ENCODE results near the gene NMNAT3. TPM values are rescaled to one million over a fixed set of nuclear protein-coding genes. Genes with fewer than 3 reads are reported as not detected.

NMNAT3 gene
- polyA plus RNA-seq, 1 donor (not counting 4 experiments of a cell fraction or from before 2014, with no cell fraction given): 1.6 TPM

DNA sequence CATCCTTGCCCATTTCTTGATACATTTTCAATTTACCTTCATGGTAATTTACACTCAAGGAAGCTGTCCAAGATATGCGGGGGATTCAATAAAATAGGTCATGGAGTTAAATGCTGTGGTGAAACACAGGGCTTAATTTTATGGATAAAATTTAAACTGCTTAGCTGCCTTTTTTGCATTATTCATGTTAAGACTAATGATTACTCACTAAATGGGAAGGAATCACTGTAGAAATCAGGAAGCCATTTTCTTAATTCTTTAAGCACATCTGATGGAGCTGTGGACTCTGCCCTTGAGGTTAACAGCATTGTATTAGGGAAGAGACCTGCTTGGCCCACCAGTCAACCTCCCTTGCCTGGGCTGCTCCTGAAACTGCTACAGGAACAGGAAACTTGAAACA lies 75.8 kb downstream of the NMNAT3 start:
- no peaks in the 10 kb centered on the region for H3K36me3 ChIP-seq (ENCODE audit: control insufficient read depth in 2 of 2, extremely low read depth in 1 of 2, insufficient read depth in 2 of 2, low read length in 2 of 2)
- H3K9me1 ChIP-seq (ENCODE audit: control insufficient read depth, extremely low read depth, insufficient read depth, low read length): no peaks in the 10 kb centered on the region
- no peaks in the 10 kb centered on the region for H4K20me1 ChIP-seq (ENCODE audit: control insufficient read depth, extremely low read depth, insufficient read depth, low read length)
- peak overlapping the region; percentile 50 for H2AFZ ChIP-seq (ENCODE audit: control insufficient read depth, low read length)
- peak overlapping the region; percentile 95 for H3K27ac ChIP-seq (ENCODE audit: control insufficient read depth, insufficient read depth, low read length)
- no peak for TF ChIP-seq EZH2 (IDR thresholded peaks at IDR 0.05; ENCODE audit: low read length)
- H3K9ac ChIP-seq (ENCODE audit: control insufficient read depth, extremely low read depth, insufficient read depth, low read length): peak overlapping the region; percentile 68
- FAIRE-seq (no peak), DNase-seq (ENCODE audit: low read depth, low spot score) (no peak)
- no peaks in the 10 kb centered on the region for H3K9me3 ChIP-seq (ENCODE audit: control insufficient read depth, low read depth, low read length)
- H3K79me2 ChIP-seq (ENCODE audit: control insufficient read depth, insufficient read depth, low read length): no peaks in the 10 kb centered on the region
- peak overlapping the region in 2 of 3 experiments; percentile 3 to 23 for H3K4me3 ChIP-seq (ENCODE audit: control insufficient read depth in 2 of 3, extremely low read depth in 1 of 3, insufficient read depth in 2 of 3, low read depth in 1 of 3, low read length in 3 of 3)
- dilution Hi-C loops (cut with MboI; ENCODE audit: extremely low pct_ligation_motif_present, low sequenced_read_pairs): no loop called here
- H3K4me1 ChIP-seq (ENCODE audit: control insufficient read depth, extremely low read depth, insufficient read depth, low read length): peaks cover 21% of the 10 kb centered on the region
- no peaks in the 10 kb centered on the region for H3K27me3 ChIP-seq (ENCODE audit: control insufficient read depth, extremely low read depth, insufficient read depth, low read length)
- H3K4me2 ChIP-seq (ENCODE audit: control insufficient read depth, extremely low read depth, insufficient read depth, low read depth, low read length): peak overlapping the region; percentile 82

DNA sequence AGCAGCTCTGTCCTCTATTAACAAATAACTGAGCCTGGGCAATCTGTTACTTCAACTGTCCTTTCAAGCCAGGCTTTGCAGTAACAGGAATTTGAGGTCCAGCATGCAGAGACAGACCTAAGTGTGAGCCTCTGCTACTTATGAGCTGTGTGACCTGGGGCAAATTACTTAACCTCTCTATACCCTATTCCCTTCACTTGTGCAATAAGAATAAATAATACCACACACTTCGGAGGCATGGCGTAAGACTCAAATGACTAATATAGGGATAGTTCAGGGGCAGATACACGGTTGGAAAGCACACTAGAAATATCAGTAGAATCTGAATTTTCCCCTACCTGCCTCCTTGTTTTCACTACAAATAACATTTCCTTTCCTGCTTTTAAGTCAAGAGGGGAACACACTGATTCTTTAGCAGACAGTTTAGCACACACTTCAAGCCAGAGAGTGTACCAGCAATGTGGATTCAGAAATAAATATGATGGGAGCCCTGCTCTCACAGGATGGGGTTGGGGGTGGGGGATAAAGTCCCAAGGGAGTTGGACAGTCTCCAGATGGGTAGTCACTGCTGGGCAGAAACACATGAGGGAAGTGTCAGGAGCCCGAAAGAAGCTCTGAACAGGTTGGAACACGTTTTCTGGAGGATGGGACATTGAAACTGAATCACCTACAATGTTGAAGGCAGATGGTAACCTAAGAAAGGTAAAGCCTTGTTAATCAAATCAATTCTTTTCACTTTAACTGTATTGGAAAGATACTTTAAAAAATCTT lies 76.4 kb downstream of the NMNAT3 start:
- FAIRE-seq: peak; percentile 97
- peak overlapping the region; percentile 82 for H3K4me2 ChIP-seq (ENCODE audit: control insufficient read depth, extremely low read depth, insufficient read depth, low read depth, low read length)
- DNase-seq (ENCODE audit: low read depth, low spot score): peak; percentile 85

More for the DNA sequence above, 76.4 kb downstream of the NMNAT3 start:
- dilution Hi-C loops (cut with MboI; ENCODE audit: extremely low pct_ligation_motif_present, low sequenced_read_pairs): no loop called here
- H4K20me1 ChIP-seq (ENCODE audit: control insufficient read depth, extremely low read depth, insufficient read depth, low read length): no peaks in the 10 kb centered on the region
- H3K36me3 ChIP-seq (ENCODE audit: control insufficient read depth in 2 of 2, extremely low read depth in 1 of 2, insufficient read depth in 2 of 2, low read length in 2 of 2): no peaks in the 10 kb centered on the region
- H3K4me3 ChIP-seq (ENCODE audit: control insufficient read depth in 2 of 3, extremely low read depth in 1 of 3, insufficient read depth in 2 of 3, low read depth in 1 of 3, low read length in 3 of 3): peak overlapping the region in 2 of 3 experiments; percentile 38 to 41
- peak overlapping the region; percentile 95 for H3K27ac ChIP-seq (ENCODE audit: control insufficient read depth, insufficient read depth, low read length)
- TF ChIP-seq EZH2 (IDR thresholded peaks at IDR 0.05; ENCODE audit: low read length): no peak
- TF ChIP-seq, protein P1, sequence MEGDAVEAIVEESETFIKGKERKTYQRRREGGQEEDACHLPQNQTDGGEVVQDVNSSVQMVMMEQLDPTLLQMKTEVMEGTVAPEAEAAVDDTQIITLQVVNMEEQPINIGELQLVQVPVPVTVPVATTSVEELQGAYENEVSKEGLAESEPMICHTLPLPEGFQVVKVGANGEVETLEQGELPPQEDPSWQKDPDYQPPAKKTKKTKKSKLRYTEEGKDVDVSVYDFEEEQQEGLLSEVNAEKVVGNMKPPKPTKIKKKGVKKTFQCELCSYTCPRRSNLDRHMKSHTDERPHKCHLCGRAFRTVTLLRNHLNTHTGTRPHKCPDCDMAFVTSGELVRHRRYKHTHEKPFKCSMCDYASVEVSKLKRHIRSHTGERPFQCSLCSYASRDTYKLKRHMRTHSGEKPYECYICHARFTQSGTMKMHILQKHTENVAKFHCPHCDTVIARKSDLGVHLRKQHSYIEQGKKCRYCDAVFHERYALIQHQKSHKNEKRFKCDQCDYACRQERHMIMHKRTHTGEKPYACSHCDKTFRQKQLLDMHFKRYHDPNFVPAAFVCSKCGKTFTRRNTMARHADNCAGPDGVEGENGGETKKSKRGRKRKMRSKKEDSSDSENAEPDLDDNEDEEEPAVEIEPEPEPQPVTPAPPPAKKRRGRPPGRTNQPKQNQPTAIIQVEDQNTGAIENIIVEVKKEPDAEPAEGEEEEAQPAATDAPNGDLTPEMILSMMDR (optimal IDR thresholded peaks at IDR 0.05 in 1 of 3, IDR thresholded peaks at IDR 0.05 in 1 of 3, conservative IDR thresholded peaks at IDR 0.05 in 1 of 3; ENCODE audit: extremely low read depth in 1 of 3, insufficient read depth in 2 of 3, low read length in 3 of 3): no peak
- H3K9ac ChIP-seq (ENCODE audit: control insufficient read depth, extremely low read depth, insufficient read depth, low read length): peak overlapping the region; percentile 68
- peak overlapping the region; percentile 87 for H2AFZ ChIP-seq (ENCODE audit: control insufficient read depth, low read length)
- no peaks in the 10 kb centered on the region for H3K79me2 ChIP-seq (ENCODE audit: control insufficient read depth, insufficient read depth, low read length)
- H3K27me3 ChIP-seq (ENCODE audit: control insufficient read depth, extremely low read depth, insufficient read depth, low read length): no peaks in the 10 kb centered on the region
- H3K4me1 ChIP-seq (ENCODE audit: control insufficient read depth, extremely low read depth, insufficient read depth, low read length): peaks cover 21% of the 10 kb centered on the region
- no peaks in the 10 kb centered on the region for H3K9me1 ChIP-seq (ENCODE audit: control insufficient read depth, extremely low read depth, insufficient read depth, low read length)
- H3K9me3 ChIP-seq (ENCODE audit: control insufficient read depth, low read depth, low read length): no peaks in the 10 kb centered on the region

Measured in keratinocyte (primary cell).